ELR (cell line): ENCODE measurements around the gene SLC9A3.
"Not testable (repeated sequence)": the region's sequence is repeated elsewhere in the genome, so short reads cannot be mapped to it uniquely, and the experiment has no call there.

Experiments used
- DNase-seq: peaks from one replicate; pipeline ENCODE4 v3.0.0-alpha.2; 2015; ENCODE audit warnings: low read depth

The SLC9A3 gene

GRCh38 chr5:474840-475661 lies 49.2 kb downstream of the SLC9A3 start:
- DNase-seq = no peak

- not testable (repeated sequence) for DNase-seq
Observed at GRCh38 chr5:474232-474839, 49.9 kb downstream of the SLC9A3 start.

GRCh38 chr5:473551-474192 lies 50.6 kb downstream of the SLC9A3 start:
- peak; percentile 66 for DNase-seq

- peak; percentile 86 for DNase-seq
Observed at GRCh38 chr5:472656-473550, 51.3 kb downstream of the SLC9A3 start.

- peak; percentile 32 for DNase-seq
Observed at GRCh38 chr5:472076-472655, 52.1 kb downstream of the SLC9A3 start.

GRCh38 chr5:471750-472058 lies 52.5 kb downstream of the SLC9A3 start:
- DNase-seq = no peak

GRCh38 chr5:470961-471749 lies 53.1 kb downstream of the SLC9A3 start:
- DNase-seq = no peak

GRCh38 chr5:469752-470483 lies 54.3 kb downstream of the SLC9A3 start:
- no peak for DNase-seq

GRCh38 chr5:468401-468800 lies 55.8 kb downstream of the SLC9A3 start:
- DNase-seq = no peak

- no peak for DNase-seq
Observed at GRCh38 chr5:466661-467310, 57.5 kb downstream of the SLC9A3 start.

- DNase-seq = no peak
Observed at GRCh38 chr5:465591-466403, 58.5 kb downstream of the SLC9A3 start.

GRCh38 chr5:464843-465590 lies 59.2 kb downstream of the SLC9A3 start:
- no peak for DNase-seq

- DNase-seq = no peak
Observed at GRCh38 chr5:464446-464842, 59.8 kb downstream of the SLC9A3 start.

- DNase-seq = no peak
Observed at GRCh38 chr5:463952-464351, 60.3 kb downstream of the SLC9A3 start.

GRCh38 chr5:463301-463700 lies 60.9 kb downstream of the SLC9A3 start:
- no peak for DNase-seq

GRCh38 chr5:462051-462481 lies 62.2 kb downstream of the SLC9A3 start:
- no peak for DNase-seq

GRCh38 chr5:460273-460625 lies 64.0 kb downstream of the SLC9A3 start:
- no peak for DNase-seq

- no peak for DNase-seq
Observed at GRCh38 chr5:459562-460272, 64.5 kb downstream of the SLC9A3 start.
